ENCODE results near the gene CARS2. TPM values are rescaled to one million over a fixed set of nuclear protein-coding genes. Genes with fewer than 3 reads are reported as not detected.

The CARS2 gene
- total RNA-seq, 1 donor = 161 TPM

- no peak for DNase-seq (ENCODE audit: insufficient read length, low spot score, missing footprints)
- Histone ChIP-seq H4K20me1 (ENCODE audit: insufficient read depth, low read length) (peaks cover 19% of the 10 kb centered on the region), H3K27ac (ENCODE audit: low read depth, low read length) (no peak overlapping the region), H3K9me3 (ENCODE audit: low read depth, low read length) (no peaks in the 10 kb centered on the region), H3K4me2 (ENCODE audit: insufficient read depth, low read length) (no peak overlapping the region), H3K36me3 (ENCODE audit: insufficient read depth, low read length) (peaks cover 45% of the 10 kb centered on the region), H3K27me3 (ENCODE audit: insufficient read depth, low read length) (no peaks in the 10 kb centered on the region), H3K4me1 (ENCODE audit: insufficient read depth, low read length) (peaks cover 5% of the 10 kb centered on the region), H2AFZ (ENCODE audit: low read length) (no peak overlapping the region), H3K4me3 (ENCODE audit: insufficient read depth, low read length) (no peak overlapping the region), H3K79me2 (ENCODE audit: insufficient read depth, low read length) (peaks cover 3% of the 10 kb centered on the region)
- TF ChIP-seq CTCF (IDR thresholded peaks at IDR 0.05; ENCODE audit: extremely low read depth, low read depth, low read length) = no peak
These were observed 62.0 kb downstream of the CARS2 start for GRCh38 chr13:110643768-110644421.

- Histone ChIP-seq H3K27me3 (ENCODE audit: insufficient read depth, low read length) (no peaks in the 10 kb centered on the region), H3K4me1 (ENCODE audit: insufficient read depth, low read length) (peaks cover 5% of the 10 kb centered on the region), H3K36me3 (ENCODE audit: insufficient read depth, low read length) (peaks cover 46% of the 10 kb centered on the region), H2AFZ (ENCODE audit: low read length) (no peak overlapping the region), H3K9me3 (ENCODE audit: low read depth, low read length) (no peaks in the 10 kb centered on the region), H3K79me2 (ENCODE audit: insufficient read depth, low read length) (peaks cover 3% of the 10 kb centered on the region), H3K27ac (ENCODE audit: low read depth, low read length) (no peak overlapping the region), H4K20me1 (ENCODE audit: insufficient read depth, low read length) (peaks cover 19% of the 10 kb centered on the region), H3K4me3 (ENCODE audit: insufficient read depth, low read length) (no peak overlapping the region), H3K4me2 (ENCODE audit: insufficient read depth, low read length) (no peak overlapping the region)
- DNase-seq (ENCODE audit: insufficient read length, low spot score, missing footprints) = no peak
- no peak for TF ChIP-seq CTCF (IDR thresholded peaks at IDR 0.05; ENCODE audit: extremely low read depth, low read depth, low read length)
These were observed 62.6 kb downstream of the CARS2 start for GRCh38 chr13:110643324-110643723.

GRCh38 chr13:110642291-110642981 lies 63.5 kb downstream of the CARS2 start:
- Histone ChIP-seq H4K20me1 (ENCODE audit: insufficient read depth, low read length) (peaks cover 19% of the 10 kb centered on the region), H3K9me3 (ENCODE audit: low read depth, low read length) (no peaks in the 10 kb centered on the region), H3K4me1 (ENCODE audit: insufficient read depth, low read length) (peaks cover 5% of the 10 kb centered on the region), H3K27ac (ENCODE audit: low read depth, low read length) (no peak overlapping the region), H3K36me3 (ENCODE audit: insufficient read depth, low read length) (peaks cover 49% of the 10 kb centered on the region), H3K27me3 (ENCODE audit: insufficient read depth, low read length) (no peaks in the 10 kb centered on the region), H2AFZ (ENCODE audit: low read length) (no peak overlapping the region), H3K4me3 (ENCODE audit: insufficient read depth, low read length) (no peak overlapping the region), H3K4me2 (ENCODE audit: insufficient read depth, low read length) (no peak overlapping the region), H3K79me2 (ENCODE audit: insufficient read depth, low read length) (peaks cover 6% of the 10 kb centered on the region)
- no peak for TF ChIP-seq CTCF (IDR thresholded peaks at IDR 0.05; ENCODE audit: extremely low read depth, low read depth, low read length)
- no peak for DNase-seq (ENCODE audit: insufficient read length, low spot score, missing footprints)

All from osteoblast (primary cell).